Natural killer cell (primary cell): ENCODE results near the gene CRTAC1. TPM values are rescaled to one million over a fixed set of nuclear protein-coding genes. Genes with fewer than 3 reads are reported as not detected.

Source experiments
- ATAC-seq, 3 donors: fragments of 150-1000 bp in 2 of 3; fragments of 200-7000 bp in 1 of 3; cut with Tn5 transposase; 1 replicate in 1 of 3; 2 replicates in 2 of 3; pipeline ENCODE4 v1.10.0; 2021; ENCODE audit warnings: mild to moderate bottlenecking in 2 of 3, moderate library complexity in 2 of 3
- DNase-seq, 2 donors: peaks; one replicate each; pipeline versions ENCODE4 v3.0.0 to v3.0.0-alpha.2; 2013 to 2021; ENCODE audit warnings: mixed read lengths in 1 of 2
- H3K27ac ChIP-seq: one replicate; pipeline ENCODE4 v1.5.1; 2013; ENCODE audit warnings: mild to moderate bottlenecking, low read length
- H3K27me3 ChIP-seq: one replicate; pipeline ENCODE4 v1.6.1; 2013; ENCODE audit warnings: low read length; ENCODE audit not compliant: control insufficient read depth, insufficient read depth
- H3K36me3 ChIP-seq: one replicate; pipeline ENCODE4 v1.6.1; 2013; ENCODE audit warnings: low read length; ENCODE audit not compliant: control insufficient read depth, insufficient read depth
- H3K4me1 ChIP-seq: one replicate; pipeline ENCODE4 v1.6.1; 2013; ENCODE audit warnings: low read length; ENCODE audit not compliant: control insufficient read depth, insufficient read depth
- H3K4me3 ChIP-seq: one replicate; pipeline ENCODE4 v1.5.1; 2013; ENCODE audit warnings: low read length
- H3K9me3 ChIP-seq: one replicate; pipeline ENCODE4 v1.6.1; 2013; ENCODE audit warnings: low read length; ENCODE audit not compliant: control insufficient read depth, insufficient read depth
- H3K27ac Mint-ChIP-seq, 2 donors: one replicate each; pipeline ENCODE4 v1.8.0; 2022; ENCODE audit warnings: mild to moderate bottlenecking in 2 of 2, mixed read lengths in 2 of 2, moderate library complexity in 1 of 2
- H3K27me3 Mint-ChIP-seq, 2 donors: one replicate each; pipeline ENCODE4 v1.8.0; 2022; ENCODE audit warnings: low read depth in 2 of 2, mixed read lengths in 2 of 2
- H3K36me3 Mint-ChIP-seq: one replicate; pipeline ENCODE4 v1.8.0; 2022; ENCODE audit warnings: mixed read lengths
- H3K4me1 Mint-ChIP-seq, 2 donors: one replicate each; pipeline ENCODE4 v1.8.0; 2022; ENCODE audit warnings: mixed read lengths in 2 of 2
- H3K4me3 Mint-ChIP-seq: one replicate; pipeline ENCODE4 v1.8.0; 2022; ENCODE audit warnings: mild to moderate bottlenecking, moderate library complexity, mixed read lengths
- H3K9me3 Mint-ChIP-seq, 2 donors: one replicate each; pipeline ENCODE4 v1.8.0; 2022; ENCODE audit warnings: mixed read lengths in 2 of 2
- WGBS: methylation state at CpG from one replicate; pipeline ENCODE4 v1.1.7; 2013; ENCODE audit warnings: missing lambda C conversion rate; ENCODE audit not compliant: insufficient coverage; 5-methylcytosine and 5-hydroxymethylcytosine counted together
- intact Hi-C: fragments of 100-400 bp; cut with micrococcal nuclease; formaldehyde crosslinking; loops from one replicate; pipeline ENCODE4 v1.14.2; 2022
- total RNA-seq, 4 donors: library from RNA; stranded (reverse); fragments of 120-200 nt in 1 of 4; gene quantifications; one replicate each; pipeline versions ENCODE4 v1.2.3 to v1.2.4, GENCODE V29; 2013 to 2022
- TF ChIP-seq, protein P1 (sequence below): fragments of 200-600 bp; IDR thresholded peaks from one replicate; pipeline ENCODE4 v1.8.0; 2022; ENCODE audit warnings: antibody characterized with exemption

Gene CRTAC1
- total RNA-seq, 3 donors from 2014 or later (not counting 1 experiment from before 2014, with no cell fraction given), result not detected

DNA sequence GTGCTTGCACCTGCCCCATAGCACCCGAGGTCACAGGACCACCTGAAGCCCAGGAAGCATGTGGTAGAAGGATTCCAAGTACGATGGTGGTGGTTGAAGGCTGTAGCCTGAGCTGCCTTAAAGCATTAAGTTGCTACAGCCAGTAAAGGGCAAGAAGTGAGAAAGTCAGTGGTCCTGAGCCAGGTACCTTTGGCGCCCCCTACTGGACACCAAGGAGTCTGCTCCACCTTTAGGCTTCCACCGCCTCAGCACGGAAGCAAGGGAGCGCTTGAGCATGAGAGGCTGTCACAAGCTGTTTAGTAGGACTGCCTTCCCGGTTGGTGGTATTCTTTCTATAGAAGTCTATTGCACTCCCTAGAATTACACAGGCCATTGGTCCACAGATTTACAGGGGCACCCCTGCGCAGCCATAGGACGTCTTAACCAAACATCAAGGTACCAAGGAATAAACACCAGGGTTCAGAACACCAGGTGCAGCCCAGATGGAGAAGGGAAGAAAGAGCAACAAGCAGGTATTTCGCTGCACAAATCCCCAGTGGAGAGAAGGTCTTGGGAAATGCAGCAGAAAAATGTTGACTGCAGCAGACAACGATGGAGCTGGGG is 2.2 kb downstream of the CRTAC1 start:
- Histone ChIP-seq H3K27me3 (peaks cover 23% of the 10 kb centered on the region), H3K4me3 (no peak overlapping the region), H3K9me3 (no peaks in the 10 kb centered on the region), H3K27ac (no peak overlapping the region), H3K4me1 (no peaks in the 10 kb centered on the region), H3K36me3 (no peaks in the 10 kb centered on the region)
- Mint-ChIP-seq H3K36me3 (no peaks in the 10 kb centered on the region), H3K4me1 (peaks cover 5% of the 10 kb centered on the region in 2 donors), H3K4me3 (no peak overlapping the region), H3K9me3 (no peaks in the 10 kb centered on the region), H3K27ac (no peak overlapping the region), H3K27me3 (peaks cover 41 to 58% of the 10 kb centered on the region in 2 donors)
- WGBS, result 26% methylated on average over 11 of the region's 11 CpGs
- DNase-seq (peak; percentile 48 to 79), ATAC-seq (peak; percentile 78 to 93 (median 85))
- intact Hi-C loops, result loop anchor here (2.0 to 5.0 kb wide), 3 partner anchors 116 to 269 kb away; no protein-coding TSS in a partner anchor
- TF ChIP-seq, protein P1, sequence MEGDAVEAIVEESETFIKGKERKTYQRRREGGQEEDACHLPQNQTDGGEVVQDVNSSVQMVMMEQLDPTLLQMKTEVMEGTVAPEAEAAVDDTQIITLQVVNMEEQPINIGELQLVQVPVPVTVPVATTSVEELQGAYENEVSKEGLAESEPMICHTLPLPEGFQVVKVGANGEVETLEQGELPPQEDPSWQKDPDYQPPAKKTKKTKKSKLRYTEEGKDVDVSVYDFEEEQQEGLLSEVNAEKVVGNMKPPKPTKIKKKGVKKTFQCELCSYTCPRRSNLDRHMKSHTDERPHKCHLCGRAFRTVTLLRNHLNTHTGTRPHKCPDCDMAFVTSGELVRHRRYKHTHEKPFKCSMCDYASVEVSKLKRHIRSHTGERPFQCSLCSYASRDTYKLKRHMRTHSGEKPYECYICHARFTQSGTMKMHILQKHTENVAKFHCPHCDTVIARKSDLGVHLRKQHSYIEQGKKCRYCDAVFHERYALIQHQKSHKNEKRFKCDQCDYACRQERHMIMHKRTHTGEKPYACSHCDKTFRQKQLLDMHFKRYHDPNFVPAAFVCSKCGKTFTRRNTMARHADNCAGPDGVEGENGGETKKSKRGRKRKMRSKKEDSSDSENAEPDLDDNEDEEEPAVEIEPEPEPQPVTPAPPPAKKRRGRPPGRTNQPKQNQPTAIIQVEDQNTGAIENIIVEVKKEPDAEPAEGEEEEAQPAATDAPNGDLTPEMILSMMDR, result peak; percentile 75

DNA sequence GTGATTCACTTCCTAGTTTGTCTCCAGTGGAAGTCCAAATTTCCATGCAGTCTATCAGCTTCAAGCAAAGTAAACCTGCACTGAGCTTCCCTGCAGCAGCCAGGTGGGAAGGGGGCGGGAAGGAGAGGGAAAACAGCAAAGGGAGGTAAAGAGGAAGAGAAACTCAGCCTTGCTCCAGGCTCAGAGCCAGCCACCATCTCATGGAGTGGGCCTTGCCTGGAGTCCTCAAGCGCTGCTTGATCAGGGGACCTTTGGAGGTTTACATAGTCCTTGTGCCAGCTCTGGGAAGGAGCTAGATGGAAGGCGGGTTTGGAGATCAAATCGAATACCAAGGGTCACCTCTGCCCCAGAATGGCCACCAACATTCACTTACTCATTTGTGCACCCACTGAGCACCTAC is 7.4 kb downstream of the CRTAC1 start:
- no peaks in the 10 kb centered on the region for H3K36me3 Mint-ChIP-seq

DNA sequence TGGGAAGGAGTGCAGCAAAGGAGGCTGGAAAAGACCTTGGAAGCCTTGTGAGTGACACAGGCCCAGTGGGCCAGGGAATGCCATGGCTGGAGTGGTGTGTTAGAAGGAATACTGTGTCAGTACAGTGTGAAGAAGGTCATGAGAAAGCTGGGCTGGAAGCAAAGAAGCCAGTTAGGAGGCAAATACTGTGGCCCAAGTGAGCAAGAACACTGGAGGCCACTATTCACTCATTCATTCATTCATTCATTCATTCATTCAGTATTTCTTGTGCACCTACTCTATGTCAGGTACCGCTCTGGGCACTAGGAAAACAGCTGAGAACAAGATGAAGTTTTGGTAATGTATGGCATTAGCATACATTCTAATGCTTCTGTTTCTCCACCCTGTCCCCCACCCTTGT is 9.6 kb downstream of the CRTAC1 start:
- Mint-ChIP-seq H3K4me1 (no peaks in the 10 kb centered on the region), H3K36me3 (no peaks in the 10 kb centered on the region), H3K27me3 (peaks cover 22 to 31% of the 10 kb centered on the region in 2 donors), H3K27ac (no peak overlapping the region), H3K9me3 (no peaks in the 10 kb centered on the region), H3K4me3 (no peak overlapping the region)
- H3K9me3 ChIP-seq, result no peaks in the 10 kb centered on the region
- no peak overlapping the region for H3K4me3 ChIP-seq
- DNase-seq (no peak), ATAC-seq (no peak)
- no peak overlapping the region for H3K27ac ChIP-seq
- TF ChIP-seq, protein P1, result no peak
- intact Hi-C loops, result no loop called here
- WGBS, result no CpG with 5 or more reads among the region's 1 CpG
- no peaks in the 10 kb centered on the region for H3K36me3 ChIP-seq
- H3K27me3 ChIP-seq, result no peaks in the 10 kb centered on the region
- no peaks in the 10 kb centered on the region for H3K4me1 ChIP-seq

More for the DNA sequence above, 7.4 kb downstream of the CRTAC1 start:
- H3K27me3 Mint-ChIP-seq, result peaks cover 25 to 27% of the 10 kb centered on the region in 2 donors
- TF ChIP-seq, protein P1, result no peak
- no peak for DNase-seq
- no peaks in the 10 kb centered on the region for H3K9me3 ChIP-seq
- H3K4me1 Mint-ChIP-seq, result no peaks in the 10 kb centered on the region
- no peaks in the 10 kb centered on the region for H3K9me3 Mint-ChIP-seq
- H3K27ac Mint-ChIP-seq, result no peak overlapping the region
- H3K4me3 ChIP-seq, result no peak overlapping the region
- intact Hi-C loops, result no loop called here
- ATAC-seq, result no peak
- no peak overlapping the region for H3K4me3 Mint-ChIP-seq
- H3K36me3 ChIP-seq, result no peaks in the 10 kb centered on the region
- no peaks in the 10 kb centered on the region for H3K4me1 ChIP-seq
- WGBS, result 90% methylated on average over 4 of the region's 4 CpGs
- no peak overlapping the region for H3K27ac ChIP-seq
- peaks cover 3% of the 10 kb centered on the region for H3K27me3 ChIP-seq

DNA sequence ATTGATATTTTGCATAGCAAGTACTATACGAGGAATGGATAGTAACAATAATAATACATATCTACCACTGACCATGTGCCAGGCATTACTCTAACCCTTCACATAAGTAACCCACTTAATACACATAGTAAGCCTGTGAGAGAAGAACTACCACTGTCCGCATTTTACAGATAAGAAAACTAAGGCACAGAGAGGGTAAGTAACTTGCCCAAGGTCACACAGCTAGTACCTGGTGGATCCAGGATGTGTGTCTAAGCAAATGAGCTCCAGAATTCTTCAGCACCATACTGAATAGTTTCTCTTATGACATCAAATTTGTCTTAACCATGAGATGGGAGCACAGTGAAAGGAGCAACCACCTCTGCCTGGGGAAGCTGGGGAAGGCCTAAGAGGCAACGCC is 10.2 kb downstream of the CRTAC1 start:
- intact Hi-C loops, result no loop called here
- no peaks in the 10 kb centered on the region for H3K4me1 Mint-ChIP-seq
- H3K27me3 Mint-ChIP-seq, result peaks cover 20 to 28% of the 10 kb centered on the region in 2 donors

More for the DNA sequence above, 10.2 kb downstream of the CRTAC1 start:
- ATAC-seq, result no peak
- no peaks in the 10 kb centered on the region for H3K36me3 Mint-ChIP-seq
- H3K4me3 Mint-ChIP-seq, result no peak overlapping the region
- H3K27ac ChIP-seq, result no peak overlapping the region
- DNase-seq, result no peak
- no peaks in the 10 kb centered on the region for H3K9me3 ChIP-seq
- H3K36me3 ChIP-seq, result no peaks in the 10 kb centered on the region
- H3K27me3 ChIP-seq, result no peaks in the 10 kb centered on the region
- H3K4me1 ChIP-seq, result no peaks in the 10 kb centered on the region
- H3K27ac Mint-ChIP-seq, result no peak overlapping the region
- H3K9me3 Mint-ChIP-seq, result no peaks in the 10 kb centered on the region
- WGBS, result 97% methylated on average over 2 of the region's 3 CpGs
- H3K4me3 ChIP-seq, result no peak overlapping the region
- TF ChIP-seq, protein P1, result no peak
